Activated effector memory CD4-positive, alpha-beta T cell treated with anti-CD3 and anti-CD28 coated beads, Interleukin-2, amount 50 U/mL, for 16 hours (primary cell): Measurements from ENCODE around the gene MLC1.

Source experiments
- DNase-seq: peaks from one replicate; pipeline ENCODE4 v3.0.0-alpha.2; 2020

MLC1 gene

DNA sequence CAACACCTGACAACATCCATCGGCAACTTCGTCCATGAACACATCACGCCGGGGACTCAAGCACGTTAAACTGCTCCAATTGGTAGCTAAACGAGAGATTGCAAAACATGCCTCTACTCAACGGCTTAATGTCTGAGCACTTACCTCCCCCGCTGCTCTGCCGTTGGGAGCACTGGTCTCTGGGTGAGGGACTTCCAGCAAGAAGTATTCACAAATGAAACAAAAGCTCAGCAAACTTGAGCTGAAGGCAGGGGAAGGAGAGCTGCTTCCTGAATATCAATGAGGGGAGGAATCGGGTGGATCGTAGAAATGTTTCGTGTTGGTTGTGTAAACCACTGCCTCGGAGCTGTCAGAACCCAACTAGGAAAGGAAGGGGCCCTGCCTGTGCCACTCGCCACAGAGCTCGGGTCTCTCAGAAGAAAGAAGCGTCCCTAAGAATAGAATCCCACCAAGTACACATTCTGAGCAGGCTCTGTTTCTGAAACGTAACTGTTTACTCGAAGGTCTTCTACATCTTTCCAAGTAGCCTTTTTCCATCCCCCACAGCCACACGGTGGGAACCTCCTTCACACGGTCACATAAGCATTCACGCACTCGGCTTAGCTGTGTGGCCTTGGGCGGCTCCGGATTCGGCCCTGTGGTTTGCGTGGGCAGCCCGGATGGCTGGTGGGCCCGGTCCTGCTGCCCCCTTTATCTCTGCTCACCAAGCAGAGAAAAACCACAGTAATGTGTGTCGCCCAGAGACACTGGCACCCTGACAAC is at the start of gene MLC1:
Gene MLC1 (minus strand): TSS at position 216 of the 762 bp plus-strand sequence. CDS start 524 bp downstream, outside the sequence.
- DNase-seq = no peak

DNA sequence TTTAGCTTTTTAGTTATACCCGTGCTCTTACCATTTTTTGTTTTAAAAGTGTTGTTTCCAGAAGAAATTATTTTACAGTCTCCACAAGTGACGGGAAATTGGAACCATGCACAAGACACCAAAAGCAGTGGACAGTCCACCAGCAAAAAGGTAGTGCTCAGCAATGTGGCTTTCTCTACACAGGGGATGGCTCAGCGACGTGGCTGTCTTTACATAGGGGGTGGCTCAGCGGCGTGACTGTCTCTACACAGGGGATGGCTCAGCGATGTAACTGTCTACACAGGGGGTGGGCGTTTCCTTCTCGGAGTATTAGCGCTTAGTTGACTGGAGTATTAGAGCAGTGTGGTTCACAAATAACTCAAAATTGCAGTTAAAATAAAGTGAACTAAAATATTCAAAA is 49.3 kb upstream of the MLC1 start:
- no peak for DNase-seq

DNA sequence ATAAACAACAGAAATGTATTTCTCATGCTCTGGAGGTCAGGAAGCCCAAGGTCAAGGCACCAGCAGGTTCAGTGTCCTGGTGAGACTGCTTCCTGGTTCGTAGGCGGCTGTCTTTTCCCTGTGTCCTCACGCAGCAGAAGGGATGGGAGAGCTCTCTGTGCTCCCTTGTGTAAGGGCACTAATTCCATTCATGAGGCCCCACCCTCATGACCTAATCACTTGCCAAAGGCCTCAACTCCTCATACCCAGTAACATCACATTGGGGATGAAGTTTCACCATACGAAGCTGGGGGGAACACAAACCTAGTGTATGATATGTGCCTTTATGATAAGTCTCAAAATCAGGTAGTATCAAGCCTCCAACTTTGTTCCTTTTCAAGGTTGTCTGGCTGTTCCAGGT is 46.7 kb upstream of the MLC1 start:
- DNase-seq = no peak

DNA sequence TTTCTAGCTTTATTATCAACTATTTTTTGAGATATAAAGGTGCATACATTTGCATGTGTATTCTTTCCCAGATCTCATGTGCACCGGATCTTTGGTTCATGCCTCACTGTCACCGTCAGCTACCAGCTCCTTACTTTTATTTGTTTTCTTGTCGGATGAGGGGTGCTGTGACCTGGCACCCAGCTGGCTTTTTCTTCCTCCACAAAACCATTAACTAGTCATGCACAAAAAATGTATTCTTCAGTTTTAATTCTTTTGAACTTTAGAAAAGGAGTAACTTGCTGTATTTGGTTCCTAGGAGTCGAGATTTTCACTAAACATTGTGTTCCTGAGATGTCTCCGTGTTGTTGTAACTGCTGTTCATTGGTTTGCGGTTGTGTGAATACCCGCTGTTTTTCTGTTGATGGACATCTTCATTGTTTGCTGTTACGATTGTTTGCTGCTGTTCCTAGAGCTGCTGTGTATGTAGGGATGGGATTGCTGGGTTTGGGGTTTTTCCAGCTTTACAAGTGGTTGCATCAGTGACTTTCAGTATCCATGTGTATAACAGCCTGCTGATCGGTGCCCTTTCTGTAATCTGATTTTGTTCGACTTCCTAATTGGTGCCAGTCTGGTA is 44.0 kb upstream of the MLC1 start:
- DNase-seq = no peak

DNA sequence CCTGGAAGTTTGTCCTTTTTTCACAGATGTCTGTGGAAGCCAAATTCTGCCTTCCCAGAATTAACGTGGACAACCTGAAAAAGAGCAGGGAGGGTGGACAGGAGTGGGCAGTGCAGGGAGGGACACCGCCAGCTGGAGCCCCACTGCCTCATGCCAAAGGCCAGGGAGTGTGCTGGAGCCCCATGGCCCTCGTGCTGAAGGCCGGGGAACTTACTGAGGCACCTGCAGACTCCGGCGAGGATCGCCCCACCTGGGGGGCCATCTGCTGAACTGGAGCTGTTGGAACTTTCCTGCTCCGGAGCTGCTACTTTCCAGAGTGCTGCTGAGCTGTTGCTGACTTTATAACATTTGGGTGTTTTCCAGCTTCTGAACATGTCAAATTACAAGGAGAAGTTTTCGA is 39.8 kb upstream of the MLC1 start:
- no peak for DNase-seq

DNA sequence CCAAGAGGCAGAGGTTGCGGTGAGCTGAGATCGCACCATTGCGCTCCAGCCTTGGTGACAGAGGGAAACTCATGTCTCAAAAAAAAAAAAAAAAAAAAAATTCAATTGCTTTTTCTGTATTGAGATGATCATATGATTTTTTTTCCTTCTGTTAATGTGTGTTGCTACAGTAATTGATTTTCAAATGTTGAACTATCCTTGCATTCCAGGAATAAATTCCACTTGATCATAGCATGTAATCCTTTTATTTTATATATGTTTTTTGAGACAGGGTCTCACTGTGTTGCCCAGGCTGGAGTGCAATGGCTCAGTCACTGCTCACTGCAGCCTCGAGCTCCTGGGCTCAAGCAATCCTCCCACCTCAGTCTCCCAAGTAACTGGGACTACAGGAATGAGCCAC is 37.9 kb upstream of the MLC1 start:
- DNase-seq = no peak

DNA sequence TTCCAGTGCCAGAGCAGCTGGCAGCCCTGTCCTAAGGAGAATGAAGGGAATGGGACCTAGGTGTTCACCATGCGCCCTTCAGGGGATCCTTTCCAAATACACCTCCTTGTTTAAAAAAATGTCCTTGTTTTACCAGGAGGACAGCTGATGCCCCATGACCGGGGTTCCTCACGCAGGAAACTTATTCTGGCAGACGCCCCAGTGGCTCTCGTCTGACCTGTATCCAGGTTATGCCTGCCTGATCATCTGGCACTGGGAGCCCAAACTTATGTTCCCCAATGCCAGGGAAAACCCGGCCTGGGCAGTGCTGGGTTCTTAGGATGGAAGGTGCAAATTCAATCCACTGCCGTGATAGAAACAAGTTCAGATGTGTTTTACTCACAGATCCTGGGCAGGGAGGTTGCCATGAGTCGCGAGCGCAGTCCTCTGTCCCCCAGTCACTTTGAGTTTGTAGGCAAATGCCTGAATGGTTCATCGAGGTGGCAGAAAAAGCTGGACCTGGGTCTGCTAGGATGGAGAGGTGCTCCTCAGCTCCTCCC is 36.0 kb upstream of the MLC1 start:
- DNase-seq = no peak

DNA sequence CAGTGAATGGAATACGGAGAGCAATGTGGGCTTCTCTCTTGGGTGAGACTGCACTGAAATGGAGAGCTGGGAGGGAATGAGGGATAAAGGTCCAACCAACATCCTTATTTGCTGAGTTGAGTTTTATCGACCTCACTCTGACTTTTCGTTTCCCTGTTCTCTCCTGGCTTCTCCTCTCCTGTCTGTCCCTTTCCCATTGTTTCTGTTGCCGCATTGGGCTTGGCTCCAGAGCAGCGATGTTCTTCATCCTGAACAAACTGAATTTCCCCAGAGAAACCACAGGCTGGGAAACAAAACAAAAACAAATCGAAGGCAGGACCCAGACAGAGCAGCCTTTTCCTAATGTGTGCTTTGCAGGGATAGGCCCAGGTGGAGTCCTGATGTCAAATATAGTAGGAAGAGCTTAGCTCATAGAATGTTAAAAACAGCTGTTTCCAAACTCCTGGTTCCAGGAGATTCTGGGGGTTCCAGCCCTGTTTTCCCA is 34.6 kb upstream of the MLC1 start:
- DNase-seq = no peak

DNA sequence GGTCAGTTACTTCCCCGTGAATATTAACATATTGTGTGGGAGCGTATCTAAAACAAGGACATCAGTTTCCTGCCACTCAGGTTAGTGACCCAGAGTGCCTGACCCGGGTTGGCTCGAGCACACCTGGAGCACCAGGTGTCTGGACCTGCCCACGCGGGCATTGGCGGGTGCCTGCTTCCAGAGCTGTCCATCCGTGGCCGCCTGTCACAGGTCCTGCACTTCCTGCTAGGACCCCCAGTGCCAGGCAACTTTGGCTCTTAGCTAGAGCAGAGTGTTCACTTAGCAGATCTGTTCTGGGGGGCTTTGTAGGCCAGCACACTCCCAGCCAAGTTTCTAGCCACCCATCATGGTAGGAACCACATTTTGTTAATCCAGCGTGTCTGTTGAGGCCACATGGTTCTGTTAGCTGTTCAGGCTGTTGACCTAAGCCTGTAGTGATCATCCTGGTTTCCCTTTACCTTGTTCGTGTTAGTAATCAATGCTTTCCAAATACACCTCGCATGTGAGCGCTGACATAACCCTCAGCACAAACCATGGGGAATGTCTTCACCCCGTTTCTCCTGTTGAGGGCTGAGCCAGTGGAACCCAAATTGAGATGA is 34.0 kb upstream of the MLC1 start:
- DNase-seq = no peak

DNA sequence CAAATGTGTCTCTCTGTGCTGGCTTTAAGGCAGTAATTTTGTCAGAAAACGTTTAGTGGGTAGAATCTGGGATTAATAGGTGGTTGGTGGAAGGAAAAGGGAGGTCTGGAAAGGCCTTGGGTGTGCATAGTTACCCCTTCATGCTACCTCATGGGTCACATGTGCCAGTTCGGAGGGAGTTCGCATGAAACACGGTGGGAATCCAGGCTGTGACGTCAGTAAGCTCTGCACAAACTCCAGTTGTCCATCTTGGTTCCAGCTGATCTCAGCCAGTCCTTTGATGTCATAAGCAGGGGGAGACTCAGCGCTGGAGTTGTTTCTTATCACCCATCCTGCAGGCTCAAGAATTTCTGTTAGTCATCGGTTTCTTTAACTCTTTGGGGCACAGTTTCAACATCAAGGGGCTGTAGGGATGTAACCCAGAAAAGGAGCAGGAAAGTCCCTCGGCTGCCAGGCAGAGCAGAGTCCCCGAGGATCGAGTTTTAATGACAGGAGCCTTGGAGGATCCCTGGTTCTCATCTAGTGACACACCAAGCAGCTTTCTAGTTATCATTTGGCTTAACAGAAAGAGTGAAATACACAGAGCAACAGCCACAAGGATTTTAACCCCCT is 33.4 kb upstream of the MLC1 start:
- DNase-seq = no peak

DNA sequence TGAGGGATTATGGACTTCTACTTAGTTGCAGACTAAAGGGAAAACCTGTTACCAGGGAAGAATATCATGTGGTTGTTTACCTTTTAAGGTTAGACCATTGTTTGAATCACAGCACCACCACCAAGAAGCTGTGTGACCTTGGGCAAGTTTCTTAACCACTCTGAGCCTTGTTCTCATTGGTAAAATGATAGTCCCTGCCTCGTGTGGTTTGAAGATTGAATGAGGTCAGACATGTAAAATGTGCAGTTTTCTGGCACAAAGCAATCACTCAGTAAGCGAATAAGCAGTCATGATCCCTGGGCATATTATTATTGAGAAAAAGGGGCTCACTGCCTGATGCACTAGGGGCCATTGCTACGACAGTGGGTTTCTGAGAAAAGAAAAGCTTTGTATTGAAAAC is 32.9 kb upstream of the MLC1 start:
- DNase-seq = no peak

DNA sequence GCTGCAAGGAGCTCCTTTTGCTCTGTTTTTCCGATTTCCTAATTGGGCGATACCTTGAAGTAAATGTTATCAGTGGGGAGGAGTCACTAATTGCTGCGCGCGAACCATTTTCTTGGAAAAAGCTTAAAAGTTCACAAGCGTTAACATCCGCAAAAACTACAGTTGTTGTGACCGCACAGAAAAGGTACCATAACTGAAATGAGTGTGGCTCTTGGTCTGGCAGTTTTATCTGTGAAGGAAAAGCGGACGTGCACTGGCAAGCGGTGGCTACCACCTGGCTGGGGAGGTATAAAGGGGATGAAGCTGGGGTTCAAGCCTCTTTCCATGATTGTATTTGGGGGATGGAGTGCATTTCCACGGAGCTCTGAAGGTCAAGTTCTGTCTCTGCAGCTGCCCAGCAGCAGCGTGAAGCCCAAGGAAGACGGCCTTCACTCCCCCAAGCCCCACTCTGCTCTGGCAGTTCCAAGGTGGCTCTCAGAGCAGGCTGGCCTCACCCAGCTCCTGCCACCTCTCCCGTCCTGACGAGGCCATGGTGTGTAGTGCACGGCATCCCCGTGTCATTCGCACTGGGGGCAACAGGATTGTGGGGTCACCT is 32.0 kb upstream of the MLC1 start:
- DNase-seq = no peak

DNA sequence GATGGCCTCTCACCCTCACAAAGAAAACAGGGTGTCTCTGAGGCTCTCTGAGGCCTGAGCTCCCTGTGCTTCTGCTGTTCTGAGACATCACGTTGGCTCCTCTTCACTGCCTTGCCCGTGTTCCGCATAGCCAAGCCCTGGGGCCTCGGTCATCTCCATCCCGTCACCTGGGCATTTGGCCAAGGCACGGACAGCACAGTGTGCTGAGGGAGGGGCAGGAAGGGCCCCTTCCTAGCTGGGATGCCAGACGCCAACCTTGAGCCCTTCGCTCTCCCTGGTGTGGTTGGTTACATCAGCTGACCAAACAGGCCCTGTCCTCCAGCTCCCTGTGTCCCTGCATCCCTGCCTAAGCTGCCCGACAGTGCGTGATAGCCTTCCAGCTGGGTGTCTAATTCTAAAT is 30.5 kb upstream of the MLC1 start:
- no peak for DNase-seq

DNA sequence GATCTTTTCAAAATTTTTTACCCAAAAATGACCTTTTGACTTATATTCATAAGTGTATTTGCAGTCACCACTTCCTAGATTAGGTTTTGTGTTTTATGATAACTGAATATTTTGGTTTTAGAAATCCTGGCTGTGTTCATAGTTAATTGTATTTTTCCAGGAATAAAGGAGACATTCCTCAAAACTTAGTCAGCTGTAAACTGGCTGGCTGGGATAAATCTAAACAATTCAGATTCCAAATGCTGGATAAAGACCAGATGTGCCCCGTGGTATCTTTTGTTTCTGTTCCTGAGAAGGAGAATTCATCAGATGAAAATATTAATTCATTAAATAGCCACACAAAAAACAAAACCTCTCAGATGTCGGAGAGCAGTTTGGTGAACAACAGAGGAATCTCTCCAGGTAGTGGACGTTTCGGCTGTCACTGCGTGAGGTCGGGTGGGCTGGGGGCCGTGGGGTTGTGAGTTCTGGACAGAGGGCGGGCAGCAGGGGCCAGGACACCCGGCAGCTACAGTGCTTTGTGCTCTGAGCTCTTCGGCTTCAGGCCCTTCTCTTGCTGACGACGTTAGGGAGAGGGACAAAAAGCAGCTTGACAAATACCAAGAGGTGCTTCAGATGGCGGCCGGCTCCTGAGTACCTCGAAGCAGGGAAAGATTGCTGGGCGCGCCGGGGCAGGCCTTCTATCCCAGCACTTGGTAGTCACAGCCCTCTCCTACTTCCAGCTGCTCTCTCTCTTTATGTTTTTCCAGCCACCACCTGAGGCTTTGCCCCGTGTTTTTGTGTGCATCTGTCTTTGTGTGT is 29.2 kb upstream of the MLC1 start:
- no peak for DNase-seq

DNA sequence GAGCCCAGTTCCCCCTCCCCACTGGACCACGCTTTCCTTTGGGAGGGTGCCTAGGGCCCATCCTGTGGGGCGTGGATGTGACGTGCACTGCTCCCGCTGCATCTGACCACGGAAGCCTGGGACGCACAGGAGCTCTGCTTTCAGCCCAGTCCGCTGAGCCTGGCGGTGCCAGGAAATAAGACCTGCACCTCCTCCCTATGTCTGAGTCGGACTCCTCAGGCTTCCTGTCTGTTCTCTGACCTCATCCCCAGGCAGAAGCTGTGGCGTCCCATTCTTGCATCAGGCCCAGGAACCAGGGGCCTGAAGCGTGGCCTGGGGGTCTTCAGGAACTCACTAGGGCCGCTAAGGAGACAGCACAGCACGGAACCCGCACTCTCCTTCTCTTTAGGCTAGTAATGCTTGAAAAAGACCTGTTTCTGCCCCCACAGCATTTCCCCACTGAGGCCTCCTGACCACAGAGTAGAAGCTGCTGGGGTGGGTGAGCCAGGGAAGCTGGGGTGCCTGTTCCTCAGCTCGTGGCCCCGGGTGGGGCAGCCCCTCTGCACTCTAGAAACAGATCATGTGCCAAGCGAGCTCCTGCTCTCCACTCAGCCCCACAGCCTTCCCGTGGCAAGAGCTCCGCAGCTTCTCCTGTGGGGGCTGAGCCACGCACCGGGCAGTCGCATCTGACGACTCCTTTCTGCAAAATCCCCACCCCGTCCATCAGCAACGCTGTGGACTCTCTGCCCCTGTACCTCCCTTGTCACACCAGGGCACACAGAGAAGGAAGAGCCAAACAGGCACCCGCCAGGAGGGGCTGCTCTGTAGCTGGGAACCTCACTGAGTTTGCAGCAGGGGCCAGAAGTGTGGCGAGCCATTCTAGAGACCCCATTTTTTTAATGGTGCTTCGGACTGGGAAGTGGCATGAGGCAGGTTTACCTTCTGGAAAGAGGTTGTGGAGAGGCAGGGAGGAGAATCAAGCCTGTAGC is 27.2 kb upstream of the MLC1 start:
- DNase-seq = no peak

DNA sequence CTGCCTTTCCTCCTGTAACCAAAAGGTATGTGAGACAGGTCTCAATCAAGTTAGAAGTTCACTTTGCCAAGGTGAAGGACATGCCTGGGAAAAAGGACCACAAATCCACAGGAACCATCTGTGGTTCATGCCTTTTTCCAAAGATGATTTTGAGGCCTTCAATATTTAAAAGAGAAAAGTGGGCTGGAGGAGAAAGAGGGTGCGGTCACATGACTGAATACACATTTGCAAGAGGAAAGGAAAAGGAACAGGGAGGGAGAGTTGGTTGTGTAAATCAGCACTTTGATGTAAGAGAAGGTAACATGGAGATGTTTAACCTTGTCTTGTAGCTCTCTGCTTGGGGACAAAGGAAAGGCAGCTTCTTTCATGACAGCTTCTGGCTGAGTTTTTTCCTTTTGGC is 25.8 kb upstream of the MLC1 start:
- DNase-seq = no peak

DNA sequence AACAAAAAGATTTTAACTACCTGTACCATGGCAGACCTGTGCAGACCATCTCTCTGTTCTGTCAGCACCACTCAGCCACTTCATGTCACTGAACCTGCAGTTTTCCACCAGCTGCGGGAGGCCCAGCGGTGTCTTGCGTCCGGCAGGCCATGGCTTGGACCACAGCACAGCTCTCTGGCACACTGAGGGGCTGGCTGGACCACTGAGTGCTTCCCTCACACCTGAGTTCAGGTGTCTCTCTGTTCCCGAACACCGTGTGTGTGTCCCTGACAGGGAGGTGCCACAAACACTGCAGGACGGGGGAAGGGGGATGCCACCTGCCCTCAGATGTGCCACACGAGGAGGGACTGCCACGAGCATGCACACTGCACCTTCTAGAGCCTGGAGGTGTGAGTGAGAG is 22.3 kb upstream of the MLC1 start:
- no peak for DNase-seq

DNA sequence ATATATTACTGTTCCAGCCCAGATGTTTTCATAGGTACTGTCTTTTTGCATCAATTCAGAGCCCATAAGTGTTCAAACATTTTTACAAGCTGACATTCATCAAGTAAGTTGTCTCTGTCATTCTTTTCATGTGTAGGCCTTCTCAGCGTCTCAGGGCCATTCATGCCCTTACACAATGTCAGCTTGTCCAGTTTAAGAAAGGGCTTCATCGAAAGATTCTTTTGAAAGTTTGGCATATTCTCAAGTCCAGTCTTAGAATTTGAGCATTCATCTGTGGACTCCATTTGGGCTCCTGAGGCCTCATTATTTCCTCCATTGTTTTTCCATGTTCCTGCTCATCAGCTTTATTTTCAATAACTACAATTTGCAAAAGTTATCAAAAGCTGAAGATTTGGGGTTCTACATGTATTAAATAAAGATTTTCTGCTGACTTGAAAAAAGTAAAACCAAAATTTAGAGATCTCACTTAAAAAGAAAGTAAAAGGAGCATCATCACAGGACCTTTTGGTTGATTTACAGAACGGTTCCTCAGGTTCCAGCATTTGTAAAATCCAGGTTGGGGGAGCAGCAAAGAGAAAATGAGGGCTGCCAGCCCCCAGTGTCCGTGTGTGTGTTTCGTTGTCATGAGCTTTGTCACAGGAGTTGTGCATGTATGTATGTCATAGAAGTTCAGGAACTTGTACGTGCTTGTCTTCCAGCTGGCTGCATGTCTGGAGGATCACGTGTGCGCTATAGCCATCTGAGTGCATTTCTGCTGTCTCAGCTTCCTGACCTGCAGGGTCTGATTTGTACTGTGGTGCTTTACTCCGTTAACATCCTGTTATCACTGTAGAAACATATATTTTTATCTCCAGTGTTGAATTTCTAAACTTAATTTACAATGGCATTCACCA is 20.2 kb upstream of the MLC1 start:
- DNase-seq = no peak

DNA sequence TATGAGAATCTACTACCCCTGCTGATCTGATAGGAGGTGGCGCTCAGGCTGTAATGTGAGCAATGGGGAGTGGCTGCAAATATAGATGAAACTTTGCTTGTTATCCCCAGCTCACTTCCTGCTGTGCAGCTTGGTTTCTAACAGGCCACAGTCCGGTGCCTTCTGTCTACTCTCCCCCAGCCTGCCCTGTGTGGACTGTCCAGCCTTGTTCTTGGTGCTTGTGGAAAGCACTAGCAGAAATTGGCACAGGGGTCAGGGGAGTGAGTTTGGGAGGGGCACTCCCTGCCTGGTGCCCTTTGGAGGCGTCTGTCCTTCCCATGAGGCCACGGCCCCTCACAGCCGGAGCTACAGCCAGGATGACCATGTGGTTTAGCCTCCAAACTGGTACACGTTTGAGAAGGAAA is 18.9 kb upstream of the MLC1 start:
- no peak for DNase-seq

DNA sequence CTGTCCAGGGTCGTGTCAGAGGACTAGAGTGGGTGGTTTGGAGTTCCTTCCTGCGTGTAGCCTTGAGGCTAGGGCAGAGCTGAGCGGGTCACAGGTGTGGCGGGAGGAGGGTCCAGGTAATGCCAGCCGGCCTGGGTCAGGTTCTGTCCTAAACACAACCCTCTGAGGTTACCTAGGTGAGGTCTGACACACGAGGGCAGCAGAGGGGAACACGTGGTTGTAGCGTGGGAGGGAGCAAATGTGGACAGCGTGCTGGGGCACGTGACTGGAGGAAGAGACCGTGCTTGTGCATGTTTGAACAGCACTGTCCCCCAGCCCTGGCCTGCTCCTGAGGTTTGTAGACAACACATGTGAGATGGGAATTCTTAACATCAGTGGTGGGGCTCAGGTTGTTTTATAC is 17.7 kb upstream of the MLC1 start:
- no peak for DNase-seq
